OCI-LY3 (cell line): Measurements from ENCODE around the gene SLCO2A1.

ENCODE experiments used
- H2AFZ ChIP-seq: fragments of 200-600, 300-600 bp; shearing (Covaris generic); 2 replicates; pipeline ENCODE4 v1.6.0; 2014; ENCODE audit warnings: antibody characterized with exemption, low read depth, low read length
- H3K27ac ChIP-seq: fragments of 200-600, 300-600 bp; sonication (generic); 2 replicates; pipeline ENCODE4 v1.5.1; 2014; ENCODE audit warnings: mild to moderate bottlenecking, low read length, moderate library complexity, mixed read lengths
- H3K27me3 ChIP-seq: fragments of 200-600, 300-600 bp; sonication (generic); 2 replicates; pipeline ENCODE4 v1.6.1; 2014; ENCODE audit warnings: low read depth, low read length, mixed read lengths
- H3K36me3 ChIP-seq: fragments of 200-600, 300-600 bp; sonication (generic); replicated peaks from 2 replicates; pipeline ENCODE3; 2014; ENCODE audit warnings: low read depth, low read length, mixed read lengths
- H3K4me1 ChIP-seq: fragments of 300-600, 200-600 bp; sonication (generic); 2 replicates; pipeline ENCODE4 v1.6.1; 2014; ENCODE audit warnings: low read length, mixed read lengths
- H3K4me2 ChIP-seq: fragments of 200-600, 300-600 bp; sonication (generic); 2 replicates; pipeline ENCODE4 v1.6.1; 2014; ENCODE audit warnings: low read length, mixed read lengths
- H3K4me3 ChIP-seq: fragments of 300-600, 200-600 bp; sonication (generic); 2 replicates; pipeline ENCODE4 v1.5.1; 2014; ENCODE audit warnings: antibody characterized with exemption, mild to moderate bottlenecking, low read length, moderate library complexity
- H3K79me2 ChIP-seq: fragments of 300-600, 200-600 bp; shearing (Covaris generic); 2 replicates; pipeline ENCODE4 v1.6.1; 2014; ENCODE audit warnings: mild to moderate bottlenecking, low read length, mixed read lengths
- H3K9ac ChIP-seq: fragments of 300-600, 200-600 bp; shearing (Covaris generic); 2 replicates; pipeline ENCODE4 v1.6.0; 2014; ENCODE audit warnings: mild to moderate bottlenecking, low read length, moderate library complexity
- H3K9me3 ChIP-seq: fragments of 200-600, 300-600 bp; shearing (Covaris generic); 2 replicates; pipeline ENCODE4 v1.6.1; 2014; ENCODE audit warnings: low read length, mixed read lengths; ENCODE audit not compliant: insufficient read depth
- H4K20me1 ChIP-seq: fragments of 200-600, 300-600 bp; sonication (generic); 2 replicates; pipeline ENCODE4 v1.6.1; 2016; ENCODE audit warnings: low read length, mixed read lengths; ENCODE audit not compliant: insufficient read depth
- EZH2phosphoT487 ChIP-seq: fragments of 200-600 bp; shearing (Covaris generic); IDR thresholded peaks from 2 replicates; pipeline ENCODE4 v1.6.1; 2018; ENCODE audit warnings: antibody characterized with exemption, mixed run types, low read depth
- TF ChIP-seq, protein P1 (sequence below): fragments of 200-600, 300-600 bp; sonication (generic); IDR thresholded peaks from 2 replicates; pipeline ENCODE4 v1.5.1; 2014; ENCODE audit warnings: antibody characterized with exemption, low read length, low read depth

SLCO2A1 gene

DNA sequence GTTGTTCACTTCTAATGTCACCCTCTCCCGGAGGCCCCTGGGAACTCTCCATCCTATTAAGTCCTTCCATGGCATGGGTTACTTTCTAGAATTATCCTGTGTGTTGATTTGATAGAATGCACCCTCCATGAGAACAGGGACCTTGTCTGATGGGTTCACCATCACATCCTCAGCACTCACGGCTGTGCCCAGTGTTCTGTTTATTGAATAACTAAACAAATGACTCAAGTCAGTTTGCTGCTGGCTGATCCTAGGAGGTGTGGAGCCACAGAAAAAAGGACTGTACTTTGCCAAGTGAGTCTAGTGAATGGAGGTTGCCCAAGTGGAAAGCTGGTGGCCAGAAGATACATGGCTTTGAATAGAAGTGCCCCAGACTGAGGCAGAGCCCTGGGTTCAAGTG lies 85.5 kb downstream of the SLCO2A1 start:
- Histone ChIP-seq H2AFZ (no peak overlapping the region), H3K9me3 (no peaks in the 10 kb centered on the region), H4K20me1 (no peaks in the 10 kb centered on the region), H3K27me3 (peaks cover 9% of the 10 kb centered on the region; the same call in 1 of the 2 replicates), H3K4me3 (no peak overlapping the region), H3K36me3 (no peaks in the 10 kb centered on the region), H3K9ac (no peak overlapping the region), H3K27ac (no peak overlapping the region), H3K79me2 (no peaks in the 10 kb centered on the region), H3K4me1 (no peaks in the 10 kb centered on the region), H3K4me2 (no peak overlapping the region)
- TF ChIP-seq, protein P1, sequence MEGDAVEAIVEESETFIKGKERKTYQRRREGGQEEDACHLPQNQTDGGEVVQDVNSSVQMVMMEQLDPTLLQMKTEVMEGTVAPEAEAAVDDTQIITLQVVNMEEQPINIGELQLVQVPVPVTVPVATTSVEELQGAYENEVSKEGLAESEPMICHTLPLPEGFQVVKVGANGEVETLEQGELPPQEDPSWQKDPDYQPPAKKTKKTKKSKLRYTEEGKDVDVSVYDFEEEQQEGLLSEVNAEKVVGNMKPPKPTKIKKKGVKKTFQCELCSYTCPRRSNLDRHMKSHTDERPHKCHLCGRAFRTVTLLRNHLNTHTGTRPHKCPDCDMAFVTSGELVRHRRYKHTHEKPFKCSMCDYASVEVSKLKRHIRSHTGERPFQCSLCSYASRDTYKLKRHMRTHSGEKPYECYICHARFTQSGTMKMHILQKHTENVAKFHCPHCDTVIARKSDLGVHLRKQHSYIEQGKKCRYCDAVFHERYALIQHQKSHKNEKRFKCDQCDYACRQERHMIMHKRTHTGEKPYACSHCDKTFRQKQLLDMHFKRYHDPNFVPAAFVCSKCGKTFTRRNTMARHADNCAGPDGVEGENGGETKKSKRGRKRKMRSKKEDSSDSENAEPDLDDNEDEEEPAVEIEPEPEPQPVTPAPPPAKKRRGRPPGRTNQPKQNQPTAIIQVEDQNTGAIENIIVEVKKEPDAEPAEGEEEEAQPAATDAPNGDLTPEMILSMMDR = no peak
- TF ChIP-seq EZH2phosphoT487 = no peak

DNA sequence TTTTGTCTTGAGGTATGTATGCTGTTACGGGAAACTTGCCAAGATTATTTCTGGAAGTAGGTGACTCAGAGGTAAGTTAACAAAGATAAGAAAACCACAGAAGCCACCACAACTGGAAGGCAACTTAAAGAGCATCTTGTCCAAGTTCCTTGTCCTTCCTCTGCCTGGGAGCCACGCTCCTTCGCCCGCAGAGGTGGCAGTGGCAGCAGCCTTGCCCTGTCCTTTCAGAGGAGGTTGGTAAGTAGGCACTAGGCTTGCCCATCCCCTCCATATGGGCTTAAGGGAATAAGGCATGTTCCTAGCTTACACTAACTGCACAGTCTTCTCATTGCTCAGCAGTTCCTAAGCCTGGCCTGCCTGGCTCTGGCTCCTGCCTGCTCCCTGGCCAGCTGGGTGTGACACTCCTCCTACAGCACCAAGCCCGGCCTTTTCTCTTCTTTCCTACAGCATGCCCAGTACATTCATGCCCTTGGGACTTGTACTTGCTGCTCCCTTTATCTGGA lies 86.0 kb downstream of the SLCO2A1 start:
- Histone ChIP-seq H3K9ac (no peak overlapping the region), H3K9me3 (no peaks in the 10 kb centered on the region), H3K27ac (no peak overlapping the region), H3K36me3 (no peaks in the 10 kb centered on the region), H3K79me2 (no peaks in the 10 kb centered on the region), H2AFZ (no peak overlapping the region), H3K27me3 (peaks cover 14% of the 10 kb centered on the region; the same call in 1 of the 2 replicates), H3K4me2 (no peak overlapping the region), H3K4me1 (no peaks in the 10 kb centered on the region), H3K4me3 (no peak overlapping the region), H4K20me1 (no peaks in the 10 kb centered on the region)
- TF ChIP-seq, protein P1 = no peak
- no peak for TF ChIP-seq EZH2phosphoT487

DNA sequence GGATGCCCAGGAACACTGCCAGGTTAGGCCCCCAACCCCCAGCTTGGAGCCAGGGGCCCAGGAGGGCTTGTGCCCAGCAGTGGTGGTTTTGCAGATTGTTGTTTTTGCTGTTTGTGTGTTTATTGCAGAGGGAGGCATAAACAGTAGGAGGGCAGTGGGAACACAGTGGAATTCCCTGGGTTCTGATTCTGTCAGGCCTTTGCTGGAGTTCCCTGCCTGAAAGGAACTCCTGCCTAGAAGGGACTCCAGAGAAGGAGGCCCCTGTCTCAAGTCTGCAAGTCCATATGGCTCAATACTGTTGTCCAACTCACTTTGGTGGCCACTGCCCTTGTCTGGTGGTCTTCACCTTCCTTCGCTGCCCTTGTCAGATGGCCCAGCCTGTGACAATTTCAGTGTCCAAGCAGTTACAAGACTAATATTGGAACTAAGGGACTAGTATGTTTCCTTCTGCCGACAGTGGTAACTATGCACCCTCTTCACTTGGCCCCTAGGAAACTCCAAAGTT lies 86.6 kb downstream of the SLCO2A1 start:
- H2AFZ ChIP-seq = no peak overlapping the region
- H3K4me1 ChIP-seq = no peaks in the 10 kb centered on the region
- H3K27me3 ChIP-seq = peaks cover 20% of the 10 kb centered on the region; the same call in 1 of the 2 replicates
- H3K36me3 ChIP-seq = no peaks in the 10 kb centered on the region
- H3K27ac ChIP-seq = no peak overlapping the region
- no peak overlapping the region for H3K4me3 ChIP-seq
- H3K9ac ChIP-seq = no peak overlapping the region
- H3K9me3 ChIP-seq = no peaks in the 10 kb centered on the region
- no peaks in the 10 kb centered on the region for H3K79me2 ChIP-seq
- TF ChIP-seq, protein P1 = no peak
- TF ChIP-seq EZH2phosphoT487 = no peak
- H4K20me1 ChIP-seq = no peaks in the 10 kb centered on the region
- no peak overlapping the region for H3K4me2 ChIP-seq

DNA sequence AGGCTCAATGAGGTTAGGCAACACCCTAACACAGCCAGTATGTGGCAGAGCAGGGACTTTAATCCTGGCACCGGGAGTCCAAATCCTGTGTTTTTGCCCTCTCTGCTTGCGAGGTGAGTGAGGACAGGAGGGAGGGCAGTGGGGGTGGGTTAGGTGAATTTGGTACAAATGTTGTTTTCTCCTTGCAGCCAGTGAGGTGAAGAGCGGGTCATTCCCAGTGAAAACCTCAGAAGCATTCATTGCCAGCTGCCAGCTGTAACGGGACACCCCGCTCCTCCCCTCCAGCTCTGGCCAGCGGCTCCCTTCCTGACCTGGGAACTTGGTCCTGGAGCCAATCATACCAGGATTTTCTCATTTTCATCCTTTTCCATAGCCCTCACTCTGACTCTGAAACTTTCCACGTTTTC lies 88.3 kb downstream of the SLCO2A1 start:
- Histone ChIP-seq H3K4me2 (no peak overlapping the region), H3K9ac (no peak overlapping the region), H3K79me2 (no peaks in the 10 kb centered on the region)

More for the DNA sequence above, 88.3 kb downstream of the SLCO2A1 start:
- no peak overlapping the region for H2AFZ ChIP-seq
- no peaks in the 10 kb centered on the region for H3K36me3 ChIP-seq
- H4K20me1 ChIP-seq = no peaks in the 10 kb centered on the region
- no peaks in the 10 kb centered on the region for H3K9me3 ChIP-seq
- H3K27ac ChIP-seq = no peak overlapping the region
- peaks cover 33% of the 10 kb centered on the region for H3K27me3 ChIP-seq
- no peaks in the 10 kb centered on the region for H3K4me1 ChIP-seq
- no peak overlapping the region for H3K4me3 ChIP-seq
- no peak for TF ChIP-seq EZH2phosphoT487
- TF ChIP-seq, protein P1 = no peak
